T-helper 1 cell treated with Interleukin-12 subunit alpha and Interleukin-12 subunit beta and Interleukin-4 antibody, amounts not matched to agents 30 ng/mL and 1 ng/mL, for 36 hours (primary cell): ENCODE results near the gene MAN1B1. TPM values are rescaled to one million over a fixed set of nuclear protein-coding genes. Genes with fewer than 3 reads are reported as not detected.
"Not testable (repeated sequence)": the region's sequence is repeated elsewhere in the genome, so short reads cannot be mapped to it uniquely, and the experiment has no call there.

Experiments
- intact Hi-C: fragments of 100-400 bp; cut with micrococcal nuclease; formaldehyde crosslinking; loops from one replicate; pipeline ENCODE4 v1.15.1; 2024
- total RNA-seq: library from RNA; stranded (reverse); gene quantifications from 2 replicates; pipeline ENCODE4 v1.2.3, GENCODE V29; 2022

Gene MAN1B1
- total RNA-seq, 1 donor from 2014 or later, result 54.3 TPM

GRCh38 chr9:137123468-137123837 is 36.7 kb downstream of the MAN1B1 start:
- intact Hi-C loops, result no loop called here

- intact Hi-C loops, result not testable (repeated sequence)
Observed at GRCh38 chr9:137123952-137124462, 37.2 kb downstream of the MAN1B1 start.

GRCh38 chr9:137126786-137127185 is 40.0 kb downstream of the MAN1B1 start:
- intact Hi-C loops, result no loop called here

- intact Hi-C loops, result loop anchor here (2.0 kb wide), 1 partner anchor 285 kb away; the partner anchor contains the start of gene AJM1
Observed at GRCh38 chr9:137127301-137128157, 40.7 kb downstream of the MAN1B1 start.

- intact Hi-C loops, result loop anchor here (2.0 kb wide), 1 partner anchor 286 kb away; the partner anchor contains the start of gene AJM1
Observed at GRCh38 chr9:137128158-137128861, 41.5 kb downstream of the MAN1B1 start.

GRCh38 chr9:137128862-137129455 is 42.2 kb downstream of the MAN1B1 start:
- intact Hi-C loops, result loop anchor here (1.0 to 2.0 kb wide), 8 partner anchors 15 to 286 kb away; partner anchors contain the start of genes AJM1, ANAPC2, DPP7 and MAN1B1

- intact Hi-C loops, result loop anchor here (1.0 to 2.0 kb wide), 8 partner anchors 15 to 287 kb away; partner anchors contain the start of genes AJM1, ANAPC2, DPP7 and MAN1B1
Observed at GRCh38 chr9:137129456-137130175, 42.8 kb downstream of the MAN1B1 start.

GRCh38 chr9:137130176-137130755 is 43.5 kb downstream of the MAN1B1 start:
- intact Hi-C loops, result no loop called here

GRCh38 chr9:137134191-137134590 is 47.4 kb downstream of the MAN1B1 start:
- intact Hi-C loops, result no loop called here

- intact Hi-C loops, result not testable (repeated sequence)
Observed at GRCh38 chr9:137135154-137135553, 48.4 kb downstream of the MAN1B1 start.

GRCh38 chr9:137136261-137136880 is 49.6 kb downstream of the MAN1B1 start:
- intact Hi-C loops, result no loop called here

GRCh38 chr9:137136881-137137607 is 50.3 kb downstream of the MAN1B1 start:
- intact Hi-C loops, result no loop called here

- intact Hi-C loops, result no loop called here
Observed at GRCh38 chr9:137138058-137138721, 51.4 kb downstream of the MAN1B1 start.

- intact Hi-C loops, result no loop called here
Observed at GRCh38 chr9:137138722-137139467, 52.1 kb downstream of the MAN1B1 start, which contains the start of gene GRIN1. TSS of gene GRIN1 (plus strand) at chr9:137139154. CDS start at chr9:137139487, 333 bp downstream.

GRCh38 chr9:137139468-137140150 is 52.8 kb downstream of the MAN1B1 start:
- intact Hi-C loops, result no loop called here

- intact Hi-C loops, result no loop called here
Observed at GRCh38 chr9:137140151-137141012, 53.6 kb downstream of the MAN1B1 start.
